Activated CD4-positive, alpha-beta memory T cell treated with anti-CD3 and anti-CD28 coated beads for 36 hours (primary cell): ENCODE results near the gene MYOT. TPM values are rescaled to one million over a fixed set of nuclear protein-coding genes. Genes with fewer than 3 reads are reported as not detected.
A peak's percentile ranks its signal among the peaks of the same experiment; 100 is the strongest.
"Not testable (repeated sequence)": the region's sequence is repeated elsewhere in the genome, so short reads cannot be mapped to it uniquely, and the experiment has no call there.

Experiments used
- CTCF ChIA-PET: fragments of 350-600 bp; sonication (Branson Sonifier 250); formaldehyde crosslinking; loops from one replicate; lab custom pipeline; 2021; ENCODE audit warnings: antibody characterized with exemption, inconsistent platforms; lab: Charles Lee
- POLR2A ChIA-PET: fragments of 350-600 bp; sonication (Branson Sonifier 250); formaldehyde crosslinking; loops from one replicate; lab custom pipeline; 2021; ENCODE audit warnings: antibody characterized with exemption; lab: Charles Lee
- DNase-seq: peaks from one replicate; pipeline ENCODE4 v3.0.0-alpha.2; 2020
- H3K27ac Mint-ChIP-seq: one replicate; pipeline ENCODE4 v1.8.0; 2021; ENCODE audit warnings: mixed read lengths
- H3K27me3 Mint-ChIP-seq: one replicate; pipeline ENCODE4 v1.8.0; 2021; ENCODE audit warnings: mixed read lengths
- H3K36me3 Mint-ChIP-seq: one replicate; pipeline ENCODE4 v1.8.0; 2021; ENCODE audit warnings: mixed read lengths
- H3K4me1 Mint-ChIP-seq: one replicate; pipeline ENCODE4 v1.8.0; 2021; ENCODE audit warnings: low read depth, mixed read lengths
- H3K4me3 Mint-ChIP-seq: one replicate; pipeline ENCODE4 v1.8.0; 2021; ENCODE audit warnings: mild to moderate bottlenecking, mixed read lengths
- H3K9me3 Mint-ChIP-seq: one replicate; pipeline ENCODE4 v1.8.0; 2021; ENCODE audit warnings: mixed read lengths
- intact Hi-C: fragments of 100-400 bp; cut with micrococcal nuclease; formaldehyde crosslinking; loops from one replicate; pipeline ENCODE4 v1.15.1; 2023
- total RNA-seq, 2 experiments: library from RNA; stranded (reverse); gene quantifications; one replicate each; pipeline ENCODE4 v1.2.3, GENCODE V29; 2021

MYOT gene
- total RNA-seq, 2 experiments from 2014 or later, result not detected

DNA sequence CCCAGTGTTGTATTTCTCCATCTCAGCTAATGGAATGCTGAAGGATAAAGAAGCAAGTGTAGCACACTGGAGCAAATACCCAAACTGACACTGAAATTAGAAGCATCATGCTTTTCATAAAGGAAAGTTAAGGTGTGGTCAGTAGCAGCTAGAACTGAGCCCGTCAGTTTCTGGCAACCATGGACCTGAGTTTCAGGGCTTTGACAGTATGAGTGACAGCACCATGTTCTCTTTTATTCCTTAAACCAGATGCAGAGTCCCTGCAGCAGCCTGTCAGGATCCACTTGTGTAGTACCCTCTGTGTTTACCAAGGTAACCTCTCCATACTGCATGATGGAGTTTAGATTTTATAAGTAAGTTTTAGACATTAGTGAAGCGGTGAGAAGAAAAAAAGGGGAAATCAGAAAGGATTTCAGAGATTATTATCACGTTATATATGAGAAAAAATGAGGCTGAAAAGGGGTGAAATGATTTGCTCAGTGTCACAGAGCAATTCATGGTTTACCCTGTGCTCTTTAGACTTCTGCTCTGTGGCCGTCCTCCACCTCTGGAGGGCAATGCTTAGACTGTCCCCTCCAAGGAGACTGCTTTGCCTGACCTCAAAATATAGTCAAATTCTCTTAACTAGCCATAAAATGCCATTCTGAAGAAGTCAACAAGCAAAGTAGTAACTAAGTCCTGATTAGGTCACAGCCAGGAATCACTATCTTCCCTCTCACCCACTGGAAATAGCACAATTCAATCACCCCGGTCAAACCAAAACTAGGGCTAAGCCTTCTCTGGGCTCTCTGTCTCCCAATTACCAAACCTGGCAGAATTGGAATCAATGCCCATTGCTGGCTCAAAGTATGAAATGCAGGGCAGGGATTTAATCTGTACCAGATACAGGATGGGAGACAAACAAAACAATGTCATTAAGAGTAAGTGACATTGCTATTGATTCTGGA, 10.5 kb upstream of the MYOT start:
- Mint-ChIP-seq H3K27ac (no peak overlapping the region), H3K9me3 (no peaks in the 10 kb centered on the region), H3K4me1 (peaks cover 19% of the 10 kb centered on the region), H3K27me3 (no peaks in the 10 kb centered on the region), H3K36me3 (peaks cover 4% of the 10 kb centered on the region), H3K4me3 (no peak overlapping the region)
- intact Hi-C loops, result no loop called here
- POLR2A ChIA-PET, result no interaction called here
- DNase-seq, result no peak
- CTCF ChIA-PET, result no interaction called here

DNA sequence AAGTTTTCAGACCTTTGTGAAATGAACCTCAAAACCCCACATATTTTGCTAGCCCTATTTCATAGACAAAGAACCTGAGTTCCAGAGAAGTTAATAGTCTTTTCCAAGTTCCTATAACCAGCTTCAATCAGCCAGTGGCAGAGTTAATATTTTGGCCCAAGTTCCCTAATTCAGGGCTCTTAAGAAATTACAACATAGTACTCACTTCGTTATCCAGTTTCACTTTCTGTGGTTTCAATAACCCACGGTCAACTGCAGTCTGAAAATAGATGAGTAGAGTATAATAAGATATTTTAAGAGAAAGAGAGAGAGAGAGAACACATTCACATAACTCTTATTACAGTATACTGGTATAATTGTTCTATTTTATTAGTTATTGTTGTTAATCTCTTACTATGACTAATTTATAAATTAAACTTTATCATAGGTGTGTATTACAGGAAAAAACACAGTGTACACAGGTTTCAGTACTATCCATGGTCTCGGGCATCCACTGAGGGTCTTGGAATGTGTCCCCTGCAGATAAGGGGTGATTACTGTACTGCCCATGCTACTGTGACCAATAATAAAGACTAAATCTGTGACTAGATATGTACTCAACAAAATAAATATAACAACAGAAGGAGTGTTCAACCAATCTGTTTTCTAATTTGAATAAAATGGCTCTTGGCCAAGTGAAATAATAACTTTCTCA, 9.3 kb upstream of the MYOT start:
- intact Hi-C loops, result no loop called here
- Mint-ChIP-seq H3K4me1 (peaks cover 19% of the 10 kb centered on the region), H3K36me3 (peaks cover 1% of the 10 kb centered on the region), H3K27me3 (no peaks in the 10 kb centered on the region), H3K4me3 (peak overlapping the region; percentile 33), H3K27ac (no peak overlapping the region), H3K9me3 (no peaks in the 10 kb centered on the region)
- DNase-seq, result no peak
- ChIA-PET POLR2A (no interaction called here), CTCF (no interaction called here)

DNA sequence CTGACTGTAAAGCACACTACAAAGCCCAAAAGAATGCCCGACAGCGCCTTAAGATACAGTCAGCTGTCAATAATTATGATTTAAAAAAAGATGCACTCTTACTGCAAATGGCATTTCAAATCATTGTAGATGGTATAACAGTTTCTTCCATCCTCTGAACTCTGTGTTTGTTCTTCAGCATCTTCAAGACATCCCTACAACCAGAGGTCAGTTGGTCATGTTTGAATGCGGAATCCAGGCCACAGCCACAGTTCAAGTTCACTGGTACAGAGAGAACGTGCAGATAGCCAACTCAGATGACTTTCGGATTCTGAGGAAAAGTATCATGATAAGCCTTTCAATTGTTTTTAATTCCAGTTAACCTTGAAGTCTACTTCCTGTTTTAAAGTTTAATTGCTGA, 8.7 kb upstream of the MYOT start:
- no peaks in the 10 kb centered on the region for H3K9me3 Mint-ChIP-seq
- intact Hi-C loops, result no loop called here
- H3K4me1 Mint-ChIP-seq, result peaks cover 19% of the 10 kb centered on the region
- H3K27ac Mint-ChIP-seq, result no peak overlapping the region
- H3K4me3 Mint-ChIP-seq, result no peak overlapping the region
- CTCF ChIA-PET, result no interaction called here
- H3K27me3 Mint-ChIP-seq, result no peaks in the 10 kb centered on the region
- no peaks in the 10 kb centered on the region for H3K36me3 Mint-ChIP-seq
- POLR2A ChIA-PET, result no interaction called here
- no peak for DNase-seq

DNA sequence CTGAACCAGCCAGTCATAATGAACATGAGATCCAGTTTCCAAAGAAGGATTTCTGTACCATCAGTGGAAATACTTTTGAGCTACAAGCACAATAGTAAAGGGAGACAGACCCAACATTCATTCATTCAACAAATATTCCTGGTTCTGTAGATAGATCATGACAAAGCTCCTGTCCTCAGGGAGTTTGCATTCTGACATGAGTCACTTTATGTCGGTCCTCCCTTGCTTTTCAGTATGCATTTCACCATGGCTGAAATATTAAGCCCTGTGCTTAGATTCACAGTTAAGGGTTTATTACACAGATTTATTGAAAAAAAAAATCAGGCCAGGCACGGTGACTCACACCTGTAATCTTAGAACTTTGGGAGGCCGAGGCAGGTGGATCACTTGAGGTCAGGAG, 5.4 kb upstream of the MYOT start:
- intact Hi-C loops, result no loop called here
- H3K4me1 Mint-ChIP-seq, result peaks cover 19% of the 10 kb centered on the region
- no peak for DNase-seq
- ChIA-PET POLR2A (no interaction called here), CTCF (no interaction called here)
- H3K36me3 Mint-ChIP-seq, result no peaks in the 10 kb centered on the region
- no peak overlapping the region for H3K27ac Mint-ChIP-seq
- H3K4me3 Mint-ChIP-seq, result no peak overlapping the region
- H3K9me3 Mint-ChIP-seq, result no peaks in the 10 kb centered on the region
- H3K27me3 Mint-ChIP-seq, result no peaks in the 10 kb centered on the region

DNA sequence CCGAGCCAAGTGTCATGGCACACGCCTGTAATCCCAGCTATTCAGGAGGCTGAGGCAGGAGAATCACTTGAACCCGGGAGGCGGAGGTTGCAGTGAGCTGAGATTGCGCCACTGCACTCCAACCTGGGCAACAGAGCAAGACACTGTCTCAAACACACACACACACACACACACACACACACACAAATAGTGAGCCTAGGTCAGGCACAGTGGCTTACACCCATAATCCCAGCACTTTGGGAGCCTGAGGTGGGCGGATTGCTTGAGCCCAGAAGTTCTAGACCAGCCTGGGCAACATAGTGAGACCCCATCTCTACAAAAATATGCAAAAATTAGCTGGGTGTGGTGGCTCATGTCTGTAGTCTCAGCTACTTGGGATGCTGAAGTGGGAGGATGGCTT, 4.0 kb upstream of the MYOT start:
- H3K4me1 Mint-ChIP-seq, POLR2A ChIA-PET, H3K27me3 Mint-ChIP-seq, H3K9me3 Mint-ChIP-seq, H3K4me3 Mint-ChIP-seq, CTCF ChIA-PET, intact Hi-C loops, H3K27ac Mint-ChIP-seq, H3K36me3 Mint-ChIP-seq, DNase-seq: not testable (repeated sequence)

DNA sequence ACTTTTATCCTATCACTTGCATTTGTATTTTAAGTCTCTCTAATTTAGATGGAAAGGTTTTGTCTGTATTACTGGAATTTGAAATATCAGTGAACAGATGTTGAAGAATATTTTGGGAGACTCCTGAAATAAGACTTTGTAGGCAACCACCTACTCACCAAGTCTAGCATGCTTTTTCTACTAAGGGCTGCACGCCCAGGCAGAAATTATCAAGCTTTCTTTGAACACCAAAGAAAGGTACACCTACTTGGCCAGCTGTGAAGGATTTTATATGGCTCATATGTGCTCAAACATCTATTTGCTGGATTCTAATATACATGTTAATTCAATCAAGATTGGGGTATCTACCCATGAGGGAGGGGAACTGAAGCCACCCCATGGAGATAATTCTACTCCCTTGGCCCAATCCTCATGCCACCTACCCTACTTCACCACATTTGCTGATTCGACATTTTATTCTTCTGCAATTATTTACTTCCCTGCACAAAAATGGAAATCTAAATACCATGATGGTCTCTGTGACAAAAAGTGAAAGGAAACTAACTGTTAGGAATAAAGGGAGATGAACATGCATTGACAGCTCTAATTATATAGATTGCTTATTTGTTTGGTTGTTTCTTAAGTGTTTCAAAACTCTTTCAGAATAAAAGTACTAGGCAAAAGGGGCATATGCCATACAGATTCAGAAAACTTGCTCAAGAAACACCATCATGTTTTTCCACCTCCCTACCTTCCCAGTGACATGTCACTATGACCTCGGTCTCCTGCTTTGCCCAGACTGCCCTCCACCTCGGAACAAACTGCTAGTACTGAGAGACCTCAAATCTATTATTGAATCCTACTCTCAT, 895 bp upstream of the MYOT start:
- DNase-seq, result no peak
- Mint-ChIP-seq H3K36me3 (no peaks in the 10 kb centered on the region), H3K9me3 (no peaks in the 10 kb centered on the region), H3K4me1 (peaks cover 4% of the 10 kb centered on the region), H3K4me3 (no peak overlapping the region), H3K27me3 (no peaks in the 10 kb centered on the region), H3K27ac (no peak overlapping the region)
- ChIA-PET CTCF (no interaction called here), POLR2A (no interaction called here)
- intact Hi-C loops, result no loop called here

DNA sequence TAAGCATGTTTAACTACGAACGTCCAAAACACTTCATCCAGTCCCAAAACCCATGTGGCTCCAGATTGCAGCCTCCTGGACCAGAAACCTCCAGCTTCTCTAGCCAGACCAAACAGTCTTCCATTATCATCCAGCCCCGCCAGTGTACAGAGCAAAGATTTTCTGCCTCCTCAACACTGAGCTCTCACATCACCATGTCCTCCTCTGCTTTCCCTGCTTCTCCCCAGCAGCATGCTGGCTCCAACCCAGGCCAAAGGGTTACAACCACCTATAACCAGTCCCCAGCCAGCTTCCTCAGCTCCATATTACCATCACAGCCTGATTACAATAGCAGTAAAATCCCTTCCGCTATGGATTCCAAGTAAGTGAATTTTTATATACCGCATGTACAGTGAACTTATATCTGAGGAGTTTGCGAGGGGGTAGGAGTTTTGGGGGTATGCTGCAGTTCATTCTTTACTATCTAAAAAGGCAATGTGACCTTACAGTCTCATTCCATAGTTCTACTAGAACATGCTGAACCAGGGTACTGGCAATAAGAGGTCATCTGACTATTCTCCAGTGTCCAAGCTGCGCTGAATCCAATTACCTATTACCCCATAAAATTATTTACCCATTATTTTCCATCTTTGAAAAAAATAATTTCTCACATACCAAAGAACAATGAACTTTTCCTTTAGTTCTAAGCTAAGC, 3.1 kb downstream of the MYOT start:
- ChIA-PET CTCF (interaction anchor here (1.3 kb wide), 1 partner anchor 25 kb away, joined by 3 read pairs; no protein-coding TSS in a partner anchor), POLR2A (no interaction called here)
- no peaks in the 10 kb centered on the region for H3K4me1 Mint-ChIP-seq
- no peak overlapping the region for H3K27ac Mint-ChIP-seq
- DNase-seq, result no peak
- no peak overlapping the region for H3K4me3 Mint-ChIP-seq
- intact Hi-C loops, result no loop called here
- H3K27me3 Mint-ChIP-seq, result no peaks in the 10 kb centered on the region
- no peaks in the 10 kb centered on the region for H3K9me3 Mint-ChIP-seq
- H3K36me3 Mint-ChIP-seq, result no peaks in the 10 kb centered on the region

DNA sequence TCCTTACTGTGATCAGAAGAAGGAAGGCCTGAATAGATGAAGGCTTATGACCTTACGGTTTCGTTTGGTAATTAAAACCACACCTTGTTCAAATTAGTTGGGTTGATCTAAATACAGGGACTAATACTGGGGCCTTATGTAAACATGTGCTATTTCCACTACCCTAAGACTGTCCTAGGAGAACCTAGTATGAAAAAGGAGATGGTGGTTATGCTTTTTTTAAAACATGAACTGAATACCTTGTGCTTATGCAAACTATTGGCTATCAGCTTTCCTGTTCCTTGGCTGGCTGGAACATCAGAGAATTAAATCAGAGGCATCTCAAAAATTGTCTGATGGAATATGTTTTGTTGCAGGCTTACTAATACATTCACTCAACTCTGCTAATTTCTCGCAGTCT, 3.9 kb downstream of the MYOT start:
- H3K36me3 Mint-ChIP-seq, result no peaks in the 10 kb centered on the region
- H3K4me3 Mint-ChIP-seq, result no peak overlapping the region
- H3K9me3 Mint-ChIP-seq, result no peaks in the 10 kb centered on the region
- H3K4me1 Mint-ChIP-seq, result no peaks in the 10 kb centered on the region
- H3K27ac Mint-ChIP-seq, result no peak overlapping the region
- POLR2A ChIA-PET, result no interaction called here
- no peak for DNase-seq
- CTCF ChIA-PET, result interaction anchor here (1.3 kb wide), 1 partner anchor 26 kb away, joined by 3 read pairs; no protein-coding TSS in a partner anchor
- intact Hi-C loops, result no loop called here
- H3K27me3 Mint-ChIP-seq, result no peaks in the 10 kb centered on the region

DNA sequence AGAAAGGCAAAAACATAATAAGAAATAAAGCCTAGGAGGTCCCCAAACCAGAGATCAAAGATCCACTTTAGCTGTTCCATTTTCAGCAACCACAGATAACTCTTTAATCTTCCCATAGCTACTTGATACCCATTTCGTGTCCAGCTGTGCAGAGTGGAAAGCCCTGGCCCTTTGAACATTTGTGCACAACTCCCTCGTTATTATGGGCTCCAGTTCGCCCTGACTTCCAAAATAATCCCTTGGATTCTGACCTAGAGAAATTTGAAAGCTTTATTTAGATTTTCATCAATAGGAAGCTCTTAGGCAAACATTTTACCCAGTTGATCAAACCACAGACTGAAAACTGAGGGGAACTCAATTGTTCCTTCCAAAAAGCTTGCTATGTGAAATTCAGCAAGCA, 4.8 kb downstream of the MYOT start:
- H3K27ac Mint-ChIP-seq, result no peak overlapping the region
- intact Hi-C loops, result no loop called here
- ChIA-PET POLR2A (interaction anchor here (0.6 kb wide), 1 partner anchor 158 kb away, joined by 3 read pairs; no protein-coding TSS in a partner anchor), CTCF (interaction anchor here (0.7 kb wide), 1 partner anchor 94 kb away, joined by 3 read pairs; no protein-coding TSS in a partner anchor)
- no peaks in the 10 kb centered on the region for H3K4me1 Mint-ChIP-seq
- H3K27me3 Mint-ChIP-seq, result no peaks in the 10 kb centered on the region
- DNase-seq, result no peak
- H3K36me3 Mint-ChIP-seq, result no peaks in the 10 kb centered on the region
- no peaks in the 10 kb centered on the region for H3K9me3 Mint-ChIP-seq
- no peak overlapping the region for H3K4me3 Mint-ChIP-seq

DNA sequence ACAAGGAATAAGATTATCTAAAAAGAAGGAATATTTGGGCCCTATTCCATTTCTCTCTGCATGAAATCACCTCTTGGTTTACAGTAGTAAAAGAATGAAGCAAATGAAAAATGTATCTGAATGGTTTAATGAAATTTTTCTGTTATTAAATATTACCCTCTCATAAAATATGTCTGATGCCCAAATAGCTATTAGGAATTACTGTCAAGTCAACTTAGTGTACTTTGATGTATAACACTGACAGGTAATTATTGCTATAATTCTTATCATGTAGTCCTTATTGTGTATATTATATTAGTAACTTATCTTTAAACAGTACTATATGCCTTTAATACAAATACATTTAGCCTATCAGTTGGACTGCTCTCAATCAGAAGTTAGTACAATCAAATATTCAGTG, 8.4 kb downstream of the MYOT start:
- ChIA-PET POLR2A (interaction anchor here (0.7 kb wide), 1 partner anchor 258 kb away, joined by 7 read pairs; no protein-coding TSS in a partner anchor), CTCF (interaction anchor here (0.6 kb wide), 1 partner anchor 213 kb away, joined by 4 read pairs; no protein-coding TSS in a partner anchor)
- H3K9me3 Mint-ChIP-seq, result no peaks in the 10 kb centered on the region
- no peaks in the 10 kb centered on the region for H3K36me3 Mint-ChIP-seq
- no peak overlapping the region for H3K4me3 Mint-ChIP-seq
- no peak overlapping the region for H3K27ac Mint-ChIP-seq
- no peaks in the 10 kb centered on the region for H3K27me3 Mint-ChIP-seq
- H3K4me1 Mint-ChIP-seq, result no peaks in the 10 kb centered on the region
- intact Hi-C loops, result no loop called here
- DNase-seq, result no peak

DNA sequence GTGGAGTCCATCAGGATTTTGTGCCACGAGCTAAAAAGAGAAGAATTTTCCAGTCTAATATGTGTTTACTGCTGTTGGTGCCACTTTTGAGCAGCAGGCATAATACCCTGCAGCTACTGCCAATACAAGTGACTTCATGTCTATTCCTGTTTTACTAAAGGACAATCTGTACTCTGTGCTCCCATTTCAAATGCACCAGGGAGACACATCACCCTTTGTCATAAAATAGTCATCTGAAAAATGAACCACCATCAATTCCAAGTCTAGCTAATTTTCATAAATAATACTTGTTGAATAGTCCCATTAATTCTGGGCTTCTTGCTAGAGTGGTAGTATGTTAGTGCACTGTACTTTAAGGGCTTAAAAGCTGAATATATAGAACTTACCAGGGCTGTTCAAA, 12.7 kb downstream of the MYOT start:
- no peaks in the 10 kb centered on the region for H3K4me1 Mint-ChIP-seq
- no peak for DNase-seq
- no peaks in the 10 kb centered on the region for H3K9me3 Mint-ChIP-seq
- H3K36me3 Mint-ChIP-seq, result peaks cover 3% of the 10 kb centered on the region
- no peaks in the 10 kb centered on the region for H3K27me3 Mint-ChIP-seq
- H3K4me3 Mint-ChIP-seq, result no peak overlapping the region
- H3K27ac Mint-ChIP-seq, result no peak overlapping the region
- intact Hi-C loops, result no loop called here
- CTCF ChIA-PET, result interaction anchor here (1.6 kb wide), 1 partner anchor 102 kb away, joined by 5 read pairs; no protein-coding TSS in a partner anchor
- POLR2A ChIA-PET, result no interaction called here
